Measurements from ENCODE around the gene JARID2.

JARID2 gene

DNA sequence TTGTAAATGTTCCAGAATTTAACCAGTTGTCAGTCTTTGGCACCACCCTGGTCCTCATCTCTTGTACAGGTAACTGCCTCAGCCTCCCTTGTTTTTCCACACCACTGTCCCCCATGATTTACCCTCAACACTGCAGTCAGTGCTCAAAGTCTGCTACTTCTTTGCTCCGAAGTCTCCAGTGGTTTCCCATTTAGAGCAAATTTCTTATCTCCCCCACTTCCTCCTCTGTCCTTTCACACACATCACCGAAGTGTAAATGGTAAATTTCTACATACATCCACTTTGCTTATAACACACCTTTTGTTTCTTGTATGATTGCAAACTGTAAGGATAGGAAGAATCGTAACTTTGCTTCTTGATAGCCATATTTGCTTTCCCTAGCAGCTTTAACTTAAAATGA, 115.3 kb downstream of the JARID2 start:
- DNase-seq = no peak

- no peak for DNase-seq
Measured at GRCh38 chr6:15362274-15363160, 116.6 kb downstream of the JARID2 start.

DNA sequence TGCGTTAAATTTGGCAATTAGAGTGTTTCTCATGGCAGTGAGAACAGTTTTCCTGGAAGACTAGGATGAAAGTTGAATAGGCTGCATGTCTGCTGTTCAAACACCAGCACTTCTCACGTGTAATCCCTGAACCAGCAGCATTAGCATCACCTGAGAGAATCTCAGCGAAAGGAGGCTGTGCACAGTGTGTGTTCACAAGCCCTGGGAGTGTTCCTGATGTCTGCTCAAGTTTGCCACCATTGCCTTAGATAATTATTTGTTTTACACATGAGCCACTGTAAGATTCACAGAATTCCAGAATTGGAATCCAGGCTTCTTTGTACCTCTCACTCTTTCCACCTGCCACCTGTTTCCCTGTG, 117.3 kb downstream of the JARID2 start:
- no peak for DNase-seq

DNA sequence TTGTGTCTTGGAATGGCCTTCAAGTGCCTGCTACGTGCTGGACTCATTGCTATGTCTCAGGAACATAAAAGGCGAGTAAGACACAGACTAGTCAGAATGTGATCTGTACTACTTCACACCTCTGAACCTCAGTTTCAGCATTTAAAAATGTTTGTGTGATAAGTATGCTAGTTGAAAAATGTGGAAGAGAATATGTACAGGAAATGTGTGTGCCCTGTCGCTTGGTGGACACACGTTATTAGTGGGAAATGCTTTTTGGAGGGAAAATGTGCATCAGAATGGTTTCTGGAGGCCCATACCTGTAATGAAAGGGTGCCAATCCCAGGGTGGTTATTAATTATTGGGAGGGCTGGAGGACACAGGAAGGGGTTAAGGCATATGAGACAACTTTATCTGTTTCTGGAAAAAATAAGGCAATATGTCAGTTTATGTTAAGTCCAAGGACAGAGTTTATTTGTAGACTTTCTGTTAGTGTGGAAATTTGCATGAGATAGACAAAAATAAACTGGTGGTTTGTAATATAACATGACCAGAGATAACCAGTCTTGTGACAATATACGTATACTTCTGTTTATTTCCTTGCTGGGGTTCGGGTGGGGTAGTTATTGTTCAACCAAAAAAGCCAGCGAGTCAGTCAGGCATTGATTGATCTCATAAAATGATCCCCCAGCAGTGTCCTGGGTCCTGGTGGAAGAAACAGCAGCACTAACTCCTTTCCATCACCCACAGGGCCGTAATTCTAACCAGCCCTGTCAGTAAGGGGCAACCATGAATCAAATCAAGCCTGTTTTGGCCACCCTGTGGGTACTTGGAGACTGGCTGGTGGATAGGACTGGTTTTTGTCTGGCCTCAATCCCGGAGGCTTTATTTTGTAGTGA, 117.9 kb downstream of the JARID2 start:
- DNase-seq = no peak

DNA sequence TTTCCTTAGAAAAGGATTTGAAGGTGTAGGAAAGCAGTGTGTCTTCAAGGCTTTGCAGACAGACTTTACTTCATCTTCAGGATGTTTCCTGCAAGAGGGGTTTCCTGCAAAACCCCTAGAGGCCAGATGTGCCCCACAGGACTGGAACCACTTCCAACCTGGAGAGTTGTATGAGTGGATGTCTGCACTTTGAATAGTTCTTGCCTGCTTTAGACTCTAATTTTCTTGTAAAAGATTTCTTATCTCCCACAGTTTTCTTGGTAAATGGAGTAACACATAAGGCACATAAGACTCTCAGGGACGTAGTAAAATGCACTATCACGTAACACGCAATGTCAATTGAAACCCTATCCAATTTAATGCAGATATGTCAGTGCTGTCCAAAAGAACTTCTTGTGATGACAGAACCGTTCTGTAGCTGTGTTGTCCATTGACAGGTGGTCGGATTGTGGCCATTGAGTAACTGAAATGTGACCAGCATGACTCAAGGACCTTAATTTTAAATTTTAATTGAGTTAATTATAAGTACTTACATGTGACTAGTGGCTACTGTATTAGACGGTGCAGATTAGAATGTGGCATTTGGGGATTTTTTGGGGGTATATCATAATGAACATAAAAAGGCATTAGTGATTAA, 118.7 kb downstream of the JARID2 start:
- no peak for DNase-seq

GRCh38 chr6:15365273-15365687, 119.4 kb downstream of the JARID2 start:
- DNase-seq = peak; percentile 98

GRCh38 chr6:15366003-15366535, 120.2 kb downstream of the JARID2 start:
- no peak for DNase-seq

- no peak for DNase-seq
Measured at GRCh38 chr6:15366879-15367278, 121.0 kb downstream of the JARID2 start.

DNA sequence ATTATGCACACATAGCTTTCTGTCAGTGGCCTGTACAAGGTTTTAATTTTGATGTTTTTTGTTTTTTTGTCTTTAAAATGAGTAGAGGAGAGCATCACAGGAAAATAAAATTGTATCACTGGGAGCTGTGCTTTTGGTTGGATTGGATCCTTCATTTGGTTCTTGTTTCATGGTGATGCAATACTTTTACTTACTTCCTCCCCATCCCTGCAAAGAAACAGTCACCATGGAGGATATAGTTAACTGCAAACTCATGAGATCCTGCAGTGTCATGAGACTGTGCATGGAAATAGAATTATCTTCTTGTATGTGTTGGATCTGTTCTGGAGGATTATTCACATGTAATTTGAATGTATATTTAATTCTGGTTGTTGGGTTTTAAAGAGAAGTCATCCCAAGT, 122.3 kb downstream of the JARID2 start:
- DNase-seq = no peak

DNA sequence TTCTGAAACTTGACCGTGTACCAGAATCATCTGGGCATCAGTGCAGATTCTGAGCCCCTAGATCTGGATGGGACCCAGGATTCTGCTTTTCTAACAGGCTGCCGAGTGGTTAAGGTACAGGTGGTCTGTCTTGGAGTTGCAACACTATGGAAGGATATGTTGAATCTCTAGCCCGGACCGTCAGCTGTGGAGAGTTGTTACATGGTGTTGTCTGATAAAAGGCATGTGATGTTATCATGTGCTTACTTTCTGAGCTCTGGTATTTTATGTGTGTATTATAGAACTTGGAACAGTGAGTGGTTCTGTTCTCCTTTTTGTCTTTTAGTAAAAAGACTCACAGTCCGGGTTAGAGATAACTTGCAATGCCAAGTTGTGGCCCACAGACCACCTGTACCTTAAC, 123.0 kb downstream of the JARID2 start:
- no peak for DNase-seq

GRCh38 chr6:15369838-15370237, 124.0 kb downstream of the JARID2 start:
- no peak for DNase-seq

DNA sequence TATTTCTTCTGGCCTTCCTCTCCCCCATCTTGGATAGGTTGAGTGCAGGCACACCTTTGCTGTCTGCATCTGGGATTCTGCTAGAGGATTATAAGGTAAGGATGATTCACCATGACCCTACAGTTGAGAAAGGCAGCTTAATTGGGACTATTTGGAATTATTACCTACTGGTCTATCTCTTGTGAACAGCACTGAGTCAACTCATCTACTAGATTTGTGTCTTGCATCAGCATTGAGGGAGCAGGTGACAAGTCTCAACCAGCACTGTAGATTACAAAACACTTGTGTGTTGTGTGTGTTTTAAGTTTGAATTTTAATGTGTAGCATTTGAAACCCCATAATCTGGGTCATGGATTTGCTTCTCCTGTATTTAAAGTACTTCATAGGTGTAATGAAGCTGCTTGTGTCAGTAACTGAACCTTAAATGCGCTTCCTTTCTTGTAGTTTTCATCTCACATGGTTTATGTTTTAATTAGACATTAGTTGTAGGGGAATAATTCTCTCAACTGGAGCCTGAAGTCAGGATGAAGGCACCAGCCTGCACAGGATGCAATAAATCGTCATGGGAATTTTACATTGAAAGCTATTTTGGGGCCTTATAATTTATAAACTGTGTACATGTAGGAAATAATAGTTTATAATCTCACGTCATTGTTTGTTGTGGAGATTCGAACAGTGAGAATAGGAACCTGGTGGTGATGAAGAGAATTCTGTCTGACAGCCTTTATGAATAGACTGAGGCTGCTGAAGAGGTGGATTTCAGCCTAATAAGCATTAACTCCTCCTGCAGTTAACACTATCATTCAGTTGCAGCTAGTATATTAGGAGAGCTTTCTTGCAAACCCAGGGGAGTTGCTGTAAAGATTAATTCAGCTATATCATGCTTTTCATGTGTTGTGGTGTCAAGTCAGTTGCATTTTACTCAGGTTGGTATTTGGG, 125.1 kb downstream of the JARID2 start:
- DNase-seq = no peak

GRCh38 chr6:15372932-15373331, 127.1 kb downstream of the JARID2 start:
- DNase-seq = no peak

DNA sequence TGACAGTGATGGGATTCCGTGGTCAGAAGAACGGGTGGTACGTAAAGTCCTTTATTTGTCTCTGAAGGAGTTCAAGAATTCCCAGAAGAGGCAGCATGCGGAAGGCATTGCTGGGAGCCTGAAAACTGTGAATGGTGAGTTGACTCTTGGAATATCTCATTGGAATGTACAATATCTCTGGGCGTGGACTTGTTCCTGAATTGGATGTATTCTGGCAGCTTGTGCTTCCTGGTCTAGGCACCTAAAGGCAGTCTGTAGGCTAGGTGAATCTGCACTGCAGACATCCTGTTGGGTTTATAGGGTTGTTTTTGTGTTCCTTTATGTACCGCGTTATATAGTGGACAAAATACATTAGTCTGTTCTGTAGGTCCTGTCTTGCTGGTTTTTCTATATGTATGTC, 128.2 kb downstream of the JARID2 start:
- DNase-seq = no peak

- DNase-seq = no peak
Measured at GRCh38 chr6:15375018-15375417, 129.1 kb downstream of the JARID2 start.

DNA sequence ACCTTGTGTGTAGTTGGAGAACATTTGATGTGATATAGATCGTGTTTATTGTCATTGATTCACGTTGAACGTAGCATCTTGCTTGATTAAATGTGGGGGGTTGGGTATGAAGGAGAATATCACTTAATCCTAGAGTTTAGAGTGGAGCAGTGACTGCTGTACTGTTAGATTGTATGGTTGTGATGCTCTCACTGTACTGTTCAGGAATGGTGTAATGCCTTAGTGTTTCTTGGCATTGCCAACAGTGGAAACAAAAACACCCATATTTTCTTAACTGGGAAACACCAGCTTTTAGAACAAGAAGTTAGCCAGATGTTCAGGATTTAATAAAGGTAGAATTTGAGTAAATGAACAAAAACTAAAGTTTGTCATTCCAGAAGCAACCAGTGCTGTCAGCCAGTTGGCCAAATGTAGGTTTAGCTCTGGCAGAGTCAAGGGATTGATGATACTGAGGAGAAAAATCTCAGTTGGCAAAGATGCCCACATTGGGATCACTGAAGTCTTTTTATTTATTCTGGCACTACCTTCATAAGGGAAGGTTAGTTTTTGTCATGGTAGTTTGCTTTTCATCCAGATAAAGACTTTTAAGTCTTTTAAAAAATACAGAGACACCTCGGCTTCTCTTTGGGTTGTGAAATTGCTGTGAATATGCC, 129.9 kb downstream of the JARID2 start:
- DNase-seq = no peak

DNA sequence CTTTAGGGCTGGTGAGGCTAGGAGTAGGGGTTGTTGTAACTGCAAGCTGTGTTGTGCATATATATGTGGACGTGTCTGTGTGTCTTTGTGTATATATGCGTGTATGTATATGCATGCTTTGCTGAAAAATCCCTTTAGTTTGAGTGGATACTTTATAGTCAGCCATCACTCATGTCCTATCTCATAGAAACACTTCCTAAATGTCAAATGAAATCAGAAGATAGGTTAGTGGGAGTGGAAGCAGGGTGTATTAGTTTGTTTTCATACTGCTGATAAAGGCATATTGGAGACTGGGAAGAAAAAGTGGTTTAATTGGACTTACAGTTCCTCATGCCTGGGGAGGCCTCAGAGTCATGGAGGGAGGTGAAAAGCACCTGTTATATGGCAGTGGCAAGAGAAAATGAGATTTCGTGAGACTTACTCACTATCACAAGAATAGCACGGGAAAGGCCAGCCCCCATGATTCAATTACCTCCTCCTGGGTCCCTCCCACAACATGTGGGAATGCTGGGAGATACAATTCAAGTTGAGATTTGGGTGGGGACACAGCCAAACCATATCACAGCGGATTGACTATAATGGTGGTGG, 131.1 kb downstream of the JARID2 start:
- no peak for DNase-seq

GRCh38 chr6:15378272-15378671, 132.4 kb downstream of the JARID2 start:
- DNase-seq = no peak

- DNase-seq = no peak
Measured at GRCh38 chr6:15378866-15379265, 133.0 kb downstream of the JARID2 start.

DNA sequence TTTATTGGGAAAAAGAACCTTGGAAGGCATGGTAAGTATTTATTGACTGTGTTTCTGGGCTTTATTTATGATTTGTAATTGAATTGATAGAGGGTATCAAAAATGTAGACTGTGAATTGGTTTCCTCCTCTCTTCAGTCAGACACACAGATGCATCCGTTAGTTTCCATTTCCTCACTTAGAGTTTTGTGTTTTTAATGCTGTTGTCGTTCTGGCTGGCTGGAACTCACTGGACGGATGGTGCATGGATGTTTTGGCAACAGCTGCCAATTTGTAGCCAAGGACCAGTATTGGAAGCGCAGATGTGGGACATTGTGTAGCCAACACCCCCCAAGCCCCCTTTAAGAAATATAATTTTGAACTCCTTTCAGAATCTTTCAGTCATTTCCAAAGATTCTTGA, 134.5 kb downstream of the JARID2 start:
- no peak for DNase-seq

DNA sequence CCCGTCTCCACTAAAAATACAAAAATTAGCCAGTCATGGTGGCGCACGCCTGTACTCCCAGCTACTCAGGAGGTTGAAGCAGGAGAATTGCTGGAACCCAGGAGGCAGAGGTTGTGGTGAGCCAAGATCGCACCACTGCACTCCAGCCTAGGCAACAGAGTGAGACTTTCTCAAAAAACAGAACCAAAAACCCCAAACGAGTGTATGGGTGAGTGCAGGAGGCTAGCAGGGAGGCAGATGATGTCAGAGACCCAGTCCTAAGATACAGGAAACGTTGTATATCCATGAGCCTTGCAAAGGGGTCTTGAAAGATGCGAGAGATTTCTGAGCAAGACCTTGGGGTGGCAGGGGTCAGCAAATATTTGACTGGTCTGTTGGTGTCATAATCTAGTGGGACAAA, 136.2 kb downstream of the JARID2 start:
- no peak for DNase-seq

Data from NCI-H748 treated with DMSO at 0.1 percent for 48 hours (cell line).